Stimulated activated CD4-positive, alpha-beta T cell treated with anti-CD3 and anti-CD28 coated beads, Interleukin-4, amount 100 ng/mL, for 24 hours (primary cell): Measurements from ENCODE around the gene RERE.
"Not testable (repeated sequence)": the region's sequence is repeated elsewhere in the genome, so short reads cannot be mapped to it uniquely, and the experiment has no call there.

ENCODE experiments used
- DNase-seq: peaks from one replicate; pipeline ENCODE4 v3.0.0-alpha.2; 2020

Gene RERE

GRCh38 chr1:8747879-8748825 is 69.3 kb downstream of the RERE start:
- no peak for DNase-seq

GRCh38 chr1:8746554-8746953 is 70.9 kb downstream of the RERE start:
- DNase-seq = no peak

DNA sequence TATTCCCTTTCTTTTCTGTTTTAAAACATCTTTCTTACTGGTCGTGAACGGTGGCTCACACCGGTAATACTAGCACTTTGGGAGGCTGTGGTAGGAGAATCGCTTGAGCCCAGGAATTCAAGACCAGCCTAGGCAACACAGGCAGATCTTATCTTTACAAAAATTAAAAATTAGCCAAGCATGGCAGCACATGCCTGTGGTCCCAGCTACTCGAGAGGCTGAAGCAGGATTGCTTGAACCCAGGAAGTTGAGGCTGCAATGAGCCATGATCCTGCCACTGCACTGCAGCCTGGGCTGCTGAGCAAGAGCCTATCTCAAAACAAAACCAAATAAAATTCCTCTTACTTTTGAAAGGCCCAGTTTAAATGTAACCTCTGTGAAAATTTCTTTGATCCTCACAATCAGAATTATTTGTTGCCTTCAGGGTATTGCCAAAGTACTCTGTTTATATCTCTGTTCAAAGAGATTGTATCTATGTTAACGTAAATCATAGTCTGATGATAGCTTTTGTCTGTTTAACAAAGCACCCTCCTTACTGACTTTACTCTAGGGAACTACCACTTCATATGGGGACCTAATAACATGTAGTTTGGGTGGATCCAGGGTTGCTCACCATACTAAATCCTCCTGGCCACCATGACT is 71.6 kb downstream of the RERE start:
- DNase-seq = no peak

DNA sequence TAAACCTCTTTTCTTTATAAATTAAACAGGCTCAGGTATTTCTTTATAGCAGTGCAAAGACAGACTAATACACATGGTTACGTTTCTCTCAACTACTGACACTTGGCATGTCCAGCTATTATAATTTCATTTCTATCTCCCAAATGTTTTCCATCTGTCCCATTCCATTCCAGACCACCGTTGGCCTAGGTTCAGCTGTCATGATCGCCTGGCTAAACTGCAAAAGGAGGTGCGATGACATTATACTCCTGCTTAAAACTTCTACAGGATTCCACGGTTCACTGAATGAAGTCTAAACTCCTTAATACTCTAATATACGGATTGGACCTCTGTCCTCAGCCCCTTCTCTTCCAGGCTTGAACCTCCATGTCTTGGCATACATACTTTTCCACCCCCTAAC is 72.1 kb downstream of the RERE start:
- DNase-seq = no peak

DNA sequence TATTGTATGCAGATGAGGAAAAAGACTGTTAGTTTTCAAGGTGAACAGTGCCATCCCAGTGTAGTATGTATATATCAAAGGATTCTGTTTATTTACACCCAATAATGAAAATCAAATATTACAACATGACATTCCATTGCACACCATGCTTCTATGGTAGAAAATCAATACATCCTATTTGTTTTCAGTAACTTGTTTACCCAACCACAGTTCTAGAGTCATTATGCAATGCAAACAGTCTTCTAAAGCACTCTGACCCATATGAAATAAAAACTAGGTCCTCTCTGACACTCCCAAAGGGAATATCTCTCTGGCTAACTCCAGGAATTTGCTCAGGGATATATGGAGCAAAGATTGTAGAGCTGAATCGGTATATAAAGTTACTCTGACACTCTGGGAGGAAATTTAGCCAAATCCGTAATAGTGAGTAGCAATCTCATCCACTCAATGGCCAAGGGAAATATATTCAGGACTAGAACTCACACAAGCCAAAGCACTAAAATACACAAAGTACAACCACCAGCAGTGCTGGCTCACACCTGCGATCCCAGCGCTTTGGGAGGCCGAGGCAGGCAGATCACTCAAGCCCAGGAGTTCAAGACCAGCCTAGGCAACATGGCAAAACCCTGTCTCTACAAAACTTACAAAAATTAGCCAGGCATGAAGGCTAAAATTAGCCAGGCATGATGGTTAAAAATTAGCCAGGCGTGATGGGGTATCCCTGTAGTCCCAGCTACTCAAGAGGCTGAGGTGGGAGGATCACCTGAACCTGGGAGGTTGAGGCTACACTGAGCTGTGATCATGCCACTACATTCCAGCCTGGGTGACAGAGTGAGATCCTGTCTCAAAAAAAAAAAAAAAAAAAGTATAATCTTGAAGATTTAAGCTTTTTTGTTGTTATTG is 75.2 kb downstream of the RERE start:
- DNase-seq = no peak

- DNase-seq = no peak
These were observed 77.4 kb downstream of the RERE start for GRCh38 chr1:8740034-8740449.

- no peak for DNase-seq
These were observed 78.1 kb downstream of the RERE start for GRCh38 chr1:8739377-8739776.

GRCh38 chr1:8736927-8737326 is 80.5 kb downstream of the RERE start:
- no peak for DNase-seq

DNA sequence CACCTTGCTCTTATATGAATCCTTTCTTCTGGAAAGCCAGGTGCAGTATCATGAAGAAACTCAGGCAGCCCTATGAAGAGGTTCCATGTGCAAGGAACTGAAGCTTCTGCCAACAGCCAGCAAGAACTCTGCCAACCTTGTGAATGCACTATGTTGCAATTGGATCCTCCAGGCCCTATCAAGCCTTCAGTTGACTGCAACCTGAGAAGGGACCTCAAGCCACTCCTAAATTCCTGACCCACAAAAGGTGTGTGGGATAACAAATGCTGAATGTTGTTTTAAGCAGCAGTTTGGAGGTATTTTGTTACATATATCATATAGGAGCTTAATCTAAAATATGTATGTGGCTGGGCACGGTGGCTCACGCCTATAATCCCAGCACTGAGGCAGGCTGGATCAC is 84.0 kb downstream of the RERE start:
- no peak for DNase-seq

GRCh38 chr1:8731162-8731561 is 86.3 kb downstream of the RERE start:
- DNase-seq = no peak

DNA sequence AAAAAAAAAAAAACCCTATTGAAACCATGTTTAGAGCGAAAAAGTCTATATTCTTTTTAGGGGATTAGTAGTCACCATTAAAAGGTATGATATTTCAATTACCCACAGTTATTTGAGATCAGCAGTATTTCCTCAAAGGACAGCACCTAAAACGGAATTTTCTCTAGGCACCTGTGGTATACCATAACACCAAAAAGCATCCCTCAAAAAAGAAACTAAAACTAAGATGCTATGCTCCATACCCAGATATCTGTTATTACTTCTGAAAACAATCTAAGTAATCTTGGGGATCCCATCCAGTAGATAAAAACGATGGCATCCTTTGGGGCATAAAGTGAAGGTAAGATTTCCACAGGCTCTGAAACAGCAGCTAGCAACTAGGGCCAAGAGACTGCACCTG is 89.0 kb downstream of the RERE start:
- no peak for DNase-seq

GRCh38 chr1:8727809-8728213 is 89.6 kb downstream of the RERE start:
- DNase-seq = no peak

DNA sequence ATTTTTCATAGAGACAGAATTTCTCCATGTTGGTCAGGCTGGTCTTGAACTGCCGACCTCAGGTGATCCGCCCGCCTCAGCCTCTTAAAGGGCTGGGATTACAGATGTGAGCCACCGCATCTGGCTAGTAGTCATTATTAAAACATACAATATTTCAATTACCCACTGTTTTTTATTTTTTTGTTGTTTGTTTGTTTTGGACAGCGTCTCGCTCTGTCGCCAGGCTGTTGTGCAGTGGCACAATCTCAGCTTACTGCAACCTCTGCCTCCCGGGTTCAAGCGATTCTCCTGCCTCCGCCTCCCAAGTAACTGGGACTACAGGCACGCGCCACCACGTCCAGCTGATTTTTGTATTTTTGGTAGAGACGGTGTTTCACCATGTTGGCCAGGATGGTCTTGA is 90.1 kb downstream of the RERE start:
- DNase-seq = not testable (repeated sequence)

GRCh38 chr1:8726801-8727186 is 90.6 kb downstream of the RERE start:
- not testable (repeated sequence) for DNase-seq

DNA sequence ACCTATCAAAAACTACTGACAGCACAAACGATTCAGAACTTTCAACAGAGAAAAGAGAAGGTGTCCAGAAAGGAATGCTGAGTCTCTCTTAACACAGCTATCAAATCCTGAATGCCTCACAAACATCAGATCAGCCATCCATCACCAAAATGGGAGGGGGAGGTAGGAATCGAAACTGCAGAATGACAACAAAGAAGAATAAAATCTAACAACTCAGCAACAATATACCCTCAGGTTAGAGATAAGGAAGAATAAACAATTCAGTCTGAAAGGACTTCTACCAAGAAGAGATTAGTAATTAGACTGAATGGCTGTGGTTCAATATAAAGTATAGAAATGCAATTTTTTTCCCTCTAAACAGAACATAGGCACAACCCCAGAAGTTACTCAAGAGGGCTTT is 94.4 kb downstream of the RERE start:
- DNase-seq = no peak

DNA sequence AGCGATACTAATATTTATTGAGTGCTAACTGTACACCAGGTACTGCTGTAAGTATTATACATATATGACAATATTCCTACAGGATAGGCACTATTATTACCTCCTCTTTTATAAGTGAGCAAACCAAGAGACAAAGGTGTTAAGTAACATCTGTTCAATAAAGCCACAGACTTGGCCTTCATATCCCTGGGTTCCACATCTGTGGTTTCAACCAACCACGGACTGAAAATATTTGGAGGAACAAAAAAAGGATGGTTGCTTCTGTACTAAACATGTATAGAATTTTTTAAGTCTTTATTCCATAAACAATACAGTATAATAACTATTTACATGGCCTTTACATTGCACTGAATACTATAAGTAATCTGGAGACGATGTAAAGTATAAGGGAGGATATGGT is 95.1 kb downstream of the RERE start:
- DNase-seq = no peak

DNA sequence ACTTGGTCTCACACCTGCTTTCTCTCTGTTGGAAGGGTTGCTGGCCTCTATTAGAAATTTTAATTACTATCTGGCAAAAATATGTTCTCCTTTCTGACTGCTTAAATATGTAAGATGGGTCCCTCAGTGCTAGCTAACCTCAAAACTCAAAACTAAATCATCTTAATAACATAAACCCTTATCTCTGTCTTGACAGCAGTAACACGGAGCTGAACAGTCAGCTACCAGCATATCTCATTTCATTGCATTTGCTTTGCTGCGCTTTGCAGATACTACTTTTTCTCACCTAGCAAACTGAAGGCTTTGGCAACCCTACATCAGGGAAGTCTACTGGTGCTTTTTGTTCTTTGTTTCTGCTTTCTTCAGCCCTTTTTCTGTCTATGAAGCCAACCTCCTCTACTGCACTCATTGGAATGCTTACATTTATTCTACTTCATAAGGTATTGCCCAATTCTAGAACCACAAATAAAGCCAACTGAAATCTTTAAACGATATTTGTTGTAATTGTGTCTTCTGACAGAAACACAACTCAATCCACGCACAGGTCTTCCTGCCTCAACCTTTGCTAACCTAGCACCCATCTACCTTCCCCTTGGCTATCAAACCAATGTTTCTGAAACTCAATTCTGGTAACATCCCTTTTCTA is 95.6 kb downstream of the RERE start:
- no peak for DNase-seq

GRCh38 chr1:8720347-8720746 is 97.1 kb downstream of the RERE start:
- DNase-seq = no peak

- DNase-seq = no peak
These were observed 98.5 kb downstream of the RERE start for GRCh38 chr1:8718850-8719361.

GRCh38 chr1:8717148-8717547 is 100.3 kb downstream of the RERE start:
- no peak for DNase-seq

- DNase-seq = no peak
These were observed 101.2 kb downstream of the RERE start for GRCh38 chr1:8716238-8716637.

- DNase-seq = no peak
These were observed 103.3 kb downstream of the RERE start for GRCh38 chr1:8714173-8714572.
